Peyer's patch (tissue), 4 donors: ENCODE data around the gene CLDN18.

Experiments
- CTCF ChIP-seq, 6 experiments: fragments of 450-650 bp in 4 of 6; fragments of 200-600 bp in 2 of 6; sonication (generic) in 1 of 6; IDR thresholded peaks; one replicate each; pipeline ENCODE4 v1.5.1; 2017 to 2019; ENCODE audit warnings: antibody characterized with exemption in 6 of 6, mild to moderate bottlenecking in 3 of 6, moderate library complexity in 1 of 6
- POLR2A ChIP-seq, 2 donors: fragments of 450-650 bp; IDR thresholded peaks; one replicate each; pipeline ENCODE4 v1.5.1; 2017; ENCODE audit warnings: antibody characterized with exemption in 2 of 2, mild to moderate bottlenecking in 2 of 2, moderate library complexity in 2 of 2

GRCh38 chr3:138079901-138080300, 69.9 kb downstream of the CLDN18 start:
- no peak for TF ChIP-seq CTCF (IDR thresholded peaks at IDR 0.05)
- TF ChIP-seq POLR2A (IDR thresholded peaks at IDR 0.05), result no peak
